ENCODE results near the gene ESCO1. TPM values are rescaled to one million over a fixed set of nuclear protein-coding genes. Genes with fewer than 3 reads are reported as not detected.

Gene ESCO1
- 6.4 to 9.3 TPM (median 8.5 TPM) in 5 replicates for total RNA-seq (2022; extraction: Qiagen RNA extraction; ENCODE audit: low read depth)

GRCh38 chr18:21600526-21601410, at the start of gene ESCO1:
Gene ESCO1 (minus strand): TSS chr18:21600704. CDS start chr18:21574843, 25,861 bp downstream.

GRCh38 chr18:21612125-21613039, 11.9 kb upstream of the ESCO1 start, which contains the start of gene SNRPD1:
Gene SNRPD1 (plus strand): TSS chr18:21612314. CDS start chr18:21612430, 116 bp downstream.

Other genes with a start within 250 kb of the ESCO1 start
- gene SNRPD1, start 11.6 kb upstream of the ESCO1 start, total RNA-seq (2022; extraction: Qiagen RNA extraction; ENCODE audit: low read depth) = 144 to 273 TPM (median 166 TPM) in 5 replicates
- 16.2 to 25.7 TPM (median 21.3 TPM) in 5 replicates for gene ABHD3, start 104.1 kb upstream of the ESCO1 start, total RNA-seq (2022; extraction: Qiagen RNA extraction; ENCODE audit: low read depth)
- 4.1 to 11.8 TPM (median 8.0 TPM) in 5 replicates for gene MIB1, start 140.1 kb upstream of the ESCO1 start, total RNA-seq (2022; extraction: Qiagen RNA extraction; ENCODE audit: low read depth)